A549 (cell line): ENCODE data around the gene PHYKPL. TPM values are rescaled to one million over a fixed set of nuclear protein-coding genes. Genes with fewer than 3 reads are reported as not detected.

ENCODE experiments used
- ATAC-seq, 2 experiments: fragments of 200-7000 bp in 1 of 2; fragments of >200 bp in 1 of 2; cut with Nextera tagmentation in 1 of 2; cut with Tn5 transposase in 1 of 2; 3 replicates each; pipeline versions ENCODE4 v1.8.0 to v1.9.1; 2018 to 2020; ENCODE audit warnings: mild to moderate bottlenecking in 1 of 2, moderate library complexity in 1 of 2
- CTCF ChIA-PET: fragments of 300-600 bp; sonication (Branson Sonifier 250); formaldehyde crosslinking; extraction: SDS; loops from one replicate; lab custom pipeline; 2021; ENCODE audit warnings: antibody characterized with exemption, inconsistent platforms; lab: Yijun Ruan, JAX
- POLR2A ChIA-PET: fragments of 350-600 bp; formaldehyde crosslinking; extraction: SDS; loops from one replicate; lab custom pipeline; 2021; ENCODE audit warnings: antibody characterized with exemption, inconsistent platforms; lab: Yijun Ruan, JAX
- DNase-seq, 2 experiments: peaks; one replicate each; pipeline versions ENCODE4 v3.0.0 to v3.0.0-alpha.2; 2011 to 2016; ENCODE audit warnings: low read depth in 1 of 2, low spot score in 1 of 2
- FAIRE-seq: peaks from 2 replicates; lab custom pipeline; 2011; peaks lifted over from hg19 to GRCh38; lab: Jason Lieb, UNC
- H3K27ac ChIP-seq, 2 experiments: fragments of >200 bp; sonication (Bioruptor Twin); formaldehyde crosslinking; 3 replicates each; pipeline ENCODE4 v1.5.1; 2016 to 2017
- H3K4me1 ChIP-seq: fragments of >200 bp; sonication (Bioruptor Twin); formaldehyde crosslinking; 3 replicates; pipeline ENCODE4 v1.6.1; 2016
- H3K4me2 ChIP-seq: fragments of >200 bp; sonication (Bioruptor Twin); formaldehyde crosslinking; 3 replicates; pipeline ENCODE4 v1.6.1; 2016
- H3K4me3 ChIP-seq: fragments of >200 bp; sonication (Bioruptor Twin); formaldehyde crosslinking; 3 replicates; pipeline ENCODE4 v1.5.1; 2016
- H3K9me3 ChIP-seq: fragments of >200 bp; sonication (Bioruptor Twin); formaldehyde crosslinking; 3 replicates; pipeline ENCODE4 v1.6.1; 2016
- CEBPB ChIP-seq, 2 experiments: fragments of >200 bp in 1 of 2; sonication (Bioruptor Twin) in 1 of 2; formaldehyde crosslinking in 1 of 2; IDR thresholded peaks; 2 replicates each; pipeline ENCODE4 v1.6.1; 2012 to 2016
- EHMT2 ChIP-seq: fragments of 200-600 bp; sonication (generic); IDR thresholded peaks from 2 replicates; pipeline ENCODE4 v1.6.1; 2016; ENCODE audit warnings: antibody characterized with exemption, low read depth, mild to moderate bottlenecking, moderate library complexity
- EP300 ChIP-seq, 2 experiments: fragments of >200 bp; sonication (Bioruptor Twin); formaldehyde crosslinking; IDR thresholded peaks; 2 replicates in 1 of 2; 3 replicates in 1 of 2; pipeline ENCODE4 v1.6.1; 2016 to 2017
- ESRRA ChIP-seq: fragments of 150-350 bp; IDR thresholded peaks from 2 replicates; pipeline ENCODE4 v1.6.1; 2014; ENCODE audit warnings: mild to moderate bottlenecking, low read length, borderline replicate concordance
- FOXS1 ChIP-seq: fragments of 250-450 bp; sonication (Bioruptor Pico); IDR thresholded peaks from 2 replicates; pipeline ENCODE4 v1.5.0; 2020; ENCODE audit warnings: mild to moderate bottlenecking, moderate library complexity
- GATA3 ChIP-seq: IDR thresholded peaks from 2 replicates; pipeline ENCODE4 v1.6.1; 2012; ENCODE audit warnings: borderline replicate concordance
- HDAC2 ChIP-seq: fragments of 200-600 bp; sonication (generic); IDR thresholded peaks from 2 replicates; pipeline ENCODE4 v1.6.1; 2016
- HOXB13 ChIP-seq: fragments of 250-450 bp; sonication (Bioruptor Pico); IDR thresholded peaks from 2 replicates; pipeline ENCODE4 v1.5.0; 2020; ENCODE audit warnings: low read depth, mild to moderate bottlenecking, moderate library complexity
- HOXB5 ChIP-seq: fragments of 250-450 bp; sonication (Bioruptor Pico); IDR thresholded peaks from 2 replicates; pipeline ENCODE4 v1.5.0; 2020; ENCODE audit warnings: mild to moderate bottlenecking, moderate library complexity
- JUN ChIP-seq, 2 experiments: fragments of >200 bp; sonication (Bioruptor Twin); formaldehyde crosslinking; IDR thresholded peaks; 2 replicates in 1 of 2; 3 replicates in 1 of 2; pipeline ENCODE4 v1.6.1; 2016 to 2017
- PHF8 ChIP-seq: fragments of 200-600 bp; sonication (generic); IDR thresholded peaks from 2 replicates; pipeline ENCODE4 v1.6.1; 2016; ENCODE audit warnings: low read depth, mild to moderate bottlenecking, antibody characterized with exemption, moderate library complexity, borderline replicate concordance
- POLR2A ChIP-seq: IDR thresholded peaks from 2 replicates; pipeline ENCODE4 v1.6.1; 2012; ENCODE audit warnings: mild to moderate bottlenecking, low read length
- POLR2AphosphoS2 ChIP-seq: conservative IDR thresholded peaks from 2 replicates; pipeline ENCODE4 v1.6.1; 2012; ENCODE audit warnings: low read length, improper control_type of control experiment, inconsistent platforms
- RNF2 ChIP-seq: fragments of 200-600 bp; sonication (generic); IDR thresholded peaks from 2 replicates; pipeline ENCODE4 v1.6.1; 2016; ENCODE audit warnings: low read depth, mild to moderate bottlenecking, antibody characterized with exemption, moderate library complexity, borderline replicate concordance
- WGBS: methylation state at CpG from one replicate; pipeline ENCODE4 v1.1.6; 2017; ENCODE audit errors: missing lambda C conversion rate; 5-methylcytosine and 5-hydroxymethylcytosine counted together
- polyA plus RNA-seq, 4 experiments: library from polyadenylated mRNA; depleted of rRNA in 3 of 4; stranded (reverse); fragments of >200 nt; fragmentation: RNase III in 1 of 4; extraction: RNeasy Plus Mini Kit Qiagen cat#74134 plus additional on column Dnase treatment in 1 of 4; gene quantifications; 2 replicates in 3 of 4; 3 replicates in 1 of 4; pipeline ENCODE4 v1.2.3, GENCODE V29; 2011 to 2017
- TF ChIP-seq, protein P1 (sequence below): fragments of 250-450 bp; sonication (Bioruptor Pico); IDR thresholded peaks from 2 replicates; pipeline ENCODE4 v1.5.0; 2021; ENCODE audit warnings: mild to moderate bottlenecking, moderate library complexity, borderline replicate concordance
- TF ChIP-seq, protein P2 (sequence below): fragments of >200 bp; sonication (Bioruptor Twin); formaldehyde crosslinking; IDR thresholded peaks from 3 replicates; pipeline ENCODE4 v1.5.1; 2016
- TF ChIP-seq, protein P3 (sequence below): fragments of 450-650 bp; IDR thresholded peaks from 2 replicates; pipeline ENCODE4 v1.6.1; 2014; ENCODE audit warnings: antibody characterized with exemption
- TF ChIP-seq, protein P4 (sequence below): fragments of 150-350 bp; IDR thresholded peaks from 2 replicates; pipeline ENCODE4 v1.6.1; 2014; ENCODE audit warnings: low read depth, mild to moderate bottlenecking, low read length

PHYKPL gene
- polyA plus RNA-seq, 2 of the 4 experiments (the other 2 are of a cell fraction), result 13.0 to 21.9 TPM

DNA sequence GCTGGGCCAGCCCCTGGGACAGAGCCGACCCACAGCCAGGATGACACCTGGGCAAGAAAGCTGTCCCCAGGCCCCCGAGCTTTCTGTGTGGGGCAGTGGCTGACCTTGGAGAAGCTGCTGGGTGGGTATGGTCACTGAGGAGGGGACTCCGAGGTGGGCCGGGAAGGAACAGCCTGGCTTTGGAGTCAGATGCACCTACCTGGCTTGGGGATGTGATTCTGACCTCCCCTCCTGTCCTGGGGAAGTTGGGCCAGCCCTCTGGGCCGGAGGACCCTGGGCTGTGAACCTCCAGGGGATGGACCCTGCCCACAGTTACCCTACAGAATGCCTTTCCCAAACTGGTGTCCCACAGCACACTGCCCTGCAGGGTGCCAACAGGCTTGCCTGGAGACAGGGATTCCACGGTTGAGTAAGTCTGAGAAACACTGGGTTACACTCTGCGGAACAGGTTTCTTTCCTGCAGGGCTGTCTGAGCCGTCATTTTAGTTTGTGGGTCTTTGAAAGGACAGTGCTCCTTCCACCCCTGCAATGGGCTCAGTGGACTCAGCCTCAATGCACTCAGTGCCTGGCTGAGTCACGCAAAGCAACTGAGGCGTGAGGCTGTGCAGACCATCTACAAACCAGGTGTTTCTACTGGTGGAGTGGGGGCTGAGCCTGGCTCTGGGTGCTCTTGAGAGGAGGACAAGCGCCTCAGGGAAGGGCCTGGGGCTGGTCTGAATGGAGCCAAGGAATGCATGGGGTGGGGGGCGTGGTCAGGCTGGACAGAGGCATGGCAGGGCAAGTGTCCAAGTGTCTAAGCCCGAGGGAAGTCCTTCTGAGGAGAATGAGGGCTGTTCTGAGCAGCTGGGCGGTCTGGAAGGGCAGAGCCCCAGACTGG, 41.3 kb upstream of the PHYKPL start (continued):
- no peak for TF ChIP-seq CEBPB (IDR thresholded peaks at IDR 0.05)

DNA sequence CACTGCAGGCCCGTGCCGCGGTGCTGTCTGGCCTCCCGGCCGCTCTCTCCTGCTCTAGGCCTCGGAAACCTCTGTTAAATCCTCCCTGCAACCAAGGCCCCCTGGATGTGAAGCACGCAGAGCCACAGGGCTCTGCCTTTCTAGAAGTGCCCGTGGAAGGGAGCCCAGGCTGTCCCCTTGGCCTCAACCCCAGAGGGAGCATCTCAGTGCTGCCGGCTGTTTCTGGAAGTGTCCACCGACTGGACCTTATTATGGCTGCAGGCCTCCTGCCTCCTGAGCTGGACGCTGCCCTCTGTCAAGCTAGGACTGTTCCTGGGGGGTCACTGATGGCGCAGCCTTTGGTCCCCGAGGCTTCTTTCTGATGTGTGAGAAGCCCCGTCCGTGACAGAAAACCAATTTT, 40.4 kb upstream of the PHYKPL start:
- no peak for FAIRE-seq

DNA sequence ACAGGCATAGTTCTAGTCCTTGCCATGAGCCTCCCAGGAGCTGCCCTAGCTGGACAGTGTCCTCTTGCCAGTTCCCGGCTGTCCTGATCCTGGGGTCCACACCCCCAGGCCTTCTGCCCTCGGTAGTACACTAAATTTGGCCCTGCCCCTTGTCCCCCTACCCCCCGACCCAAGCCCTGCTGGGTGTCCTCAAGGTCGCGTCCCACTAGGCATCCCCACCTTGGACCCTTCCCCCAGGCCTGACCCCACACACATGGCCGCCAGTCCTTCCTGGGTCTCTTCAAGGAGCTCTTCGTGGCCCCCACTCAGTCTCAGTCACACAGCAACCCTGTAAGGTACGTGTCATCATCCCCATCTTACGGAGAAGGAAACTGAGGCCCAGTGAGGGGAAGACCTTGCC, 40.0 kb upstream of the PHYKPL start:
- WGBS, result 77% methylated on average over 7 of the region's 9 CpGs
- TF ChIP-seq POLR2A (no peak), EP300 (IDR thresholded peaks at IDR 0.05) (no peak)
- ChIA-PET CTCF (interaction anchor here (1.1 to 2.3 kb wide), 3 partner anchors 8 to 35 kb away, joined by 4 to 16 read pairs (median 4); no protein-coding TSS in a partner anchor), POLR2A (no interaction called here)
- Histone ChIP-seq H3K9me3 (peaks cover 15% of the 10 kb centered on the region; the same call in 2 of the 3 replicates), H3K4me1 (no peaks in the 10 kb centered on the region), H3K27ac (no peak overlapping the region), H3K4me2 (no peak overlapping the region), H3K4me3 (no peak overlapping the region)
- DNase-seq (no peak), FAIRE-seq (no peak), ATAC-seq (0 out of 6 replicates have a peak, but pooled peaks of 1 of the 2 experiments have one; percentile 15)

More for the DNA sequence above, 40.4 kb upstream of the PHYKPL start:
- DNase-seq, result no peak
- no peak for ATAC-seq
- no peak overlapping the region for H3K27ac ChIP-seq
- H3K4me3 ChIP-seq, result no peak overlapping the region
- no peak for TF ChIP-seq EHMT2
- TF ChIP-seq, protein P1, sequence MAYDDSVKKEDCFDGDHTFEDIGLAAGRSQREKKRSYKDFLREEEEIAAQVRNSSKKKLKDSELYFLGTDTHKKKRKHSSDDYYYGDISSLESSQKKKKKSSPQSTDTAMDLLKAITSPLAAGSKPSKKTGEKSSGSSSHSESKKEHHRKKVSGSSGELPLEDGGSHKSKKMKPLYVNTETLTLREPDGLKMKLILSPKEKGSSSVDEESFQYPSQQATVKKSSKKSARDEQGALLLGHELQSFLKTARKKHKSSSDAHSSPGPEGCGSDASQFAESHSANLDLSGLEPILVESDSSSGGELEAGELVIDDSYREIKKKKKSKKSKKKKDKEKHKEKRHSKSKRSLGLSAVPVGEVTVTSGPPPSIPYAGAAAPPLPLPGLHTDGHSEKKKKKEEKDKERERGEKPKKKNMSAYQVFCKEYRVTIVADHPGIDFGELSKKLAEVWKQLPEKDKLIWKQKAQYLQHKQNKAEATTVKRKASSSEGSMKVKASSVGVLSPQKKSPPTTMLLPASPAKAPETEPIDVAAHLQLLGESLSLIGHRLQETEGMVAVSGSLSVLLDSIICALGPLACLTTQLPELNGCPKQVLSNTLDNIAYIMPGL (CRISPR knock-in tag), result no peak
- ChIA-PET POLR2A (no interaction called here), CTCF (interaction anchor here (1.1 to 1.2 kb wide), 2 partner anchors 11 to 35 kb away, joined by 4 read pairs; no protein-coding TSS in a partner anchor)
- H3K4me1 ChIP-seq, result no peaks in the 10 kb centered on the region
- WGBS, result 65% methylated on average over 7 of the region's 15 CpGs
- no peak overlapping the region for H3K4me2 ChIP-seq
- H3K9me3 ChIP-seq, result peaks cover 15% of the 10 kb centered on the region; the same call in 2 of the 3 replicates

DNA sequence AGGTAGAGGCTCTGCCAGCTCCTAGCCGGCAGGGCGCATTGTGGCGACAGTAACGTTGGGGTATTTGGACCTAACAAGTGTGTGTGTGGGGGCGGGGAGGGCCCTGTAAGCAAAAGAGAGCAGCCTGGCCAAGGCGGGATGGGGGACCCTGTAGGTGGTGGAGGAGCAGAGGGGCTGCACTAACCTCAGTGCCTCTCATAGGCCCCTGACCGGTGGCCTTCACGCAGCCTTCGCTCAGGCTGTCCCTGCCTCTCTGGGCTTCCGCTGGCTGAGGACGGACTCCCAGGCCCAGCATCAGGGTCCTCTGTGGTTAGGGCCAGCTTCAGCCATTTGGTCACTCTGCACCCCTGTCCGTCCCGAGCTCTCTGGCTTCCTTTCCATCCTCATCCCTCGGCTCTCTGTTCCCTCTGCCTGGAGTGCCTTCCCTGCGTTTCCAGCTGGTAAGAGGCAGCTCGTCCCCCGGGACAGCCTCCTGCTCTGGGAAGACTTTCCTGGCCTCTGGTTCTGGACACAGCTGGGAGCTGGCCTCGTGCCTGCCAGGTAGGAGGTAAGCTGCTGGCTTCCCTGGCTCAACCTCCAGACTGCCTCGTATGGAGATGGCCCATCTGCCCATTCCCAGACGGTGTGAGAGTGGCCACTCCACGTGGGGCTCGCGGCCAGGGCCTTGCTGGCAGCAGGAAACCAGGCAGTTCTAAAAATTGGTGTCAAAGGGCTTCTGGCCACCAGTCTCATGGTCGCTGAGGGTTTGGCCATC, 39.3 kb upstream of the PHYKPL start:
- no peak for FAIRE-seq
- TF ChIP-seq RNF2 (no peak), ESRRA (no peak), HDAC2 (no peak), FOXS1 (CRISPR knock-in tag) (no peak), HOXB5 (no peak), GATA3 (no peak), JUN (IDR thresholded peaks at IDR 0.05) (no peak), HOXB13 (no peak), POLR2AphosphoS2 (no peak), PHF8 (no peak)
- TF ChIP-seq, protein P2, sequence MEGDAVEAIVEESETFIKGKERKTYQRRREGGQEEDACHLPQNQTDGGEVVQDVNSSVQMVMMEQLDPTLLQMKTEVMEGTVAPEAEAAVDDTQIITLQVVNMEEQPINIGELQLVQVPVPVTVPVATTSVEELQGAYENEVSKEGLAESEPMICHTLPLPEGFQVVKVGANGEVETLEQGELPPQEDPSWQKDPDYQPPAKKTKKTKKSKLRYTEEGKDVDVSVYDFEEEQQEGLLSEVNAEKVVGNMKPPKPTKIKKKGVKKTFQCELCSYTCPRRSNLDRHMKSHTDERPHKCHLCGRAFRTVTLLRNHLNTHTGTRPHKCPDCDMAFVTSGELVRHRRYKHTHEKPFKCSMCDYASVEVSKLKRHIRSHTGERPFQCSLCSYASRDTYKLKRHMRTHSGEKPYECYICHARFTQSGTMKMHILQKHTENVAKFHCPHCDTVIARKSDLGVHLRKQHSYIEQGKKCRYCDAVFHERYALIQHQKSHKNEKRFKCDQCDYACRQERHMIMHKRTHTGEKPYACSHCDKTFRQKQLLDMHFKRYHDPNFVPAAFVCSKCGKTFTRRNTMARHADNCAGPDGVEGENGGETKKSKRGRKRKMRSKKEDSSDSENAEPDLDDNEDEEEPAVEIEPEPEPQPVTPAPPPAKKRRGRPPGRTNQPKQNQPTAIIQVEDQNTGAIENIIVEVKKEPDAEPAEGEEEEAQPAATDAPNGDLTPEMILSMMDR, result no peak
- TF ChIP-seq, protein P3, sequence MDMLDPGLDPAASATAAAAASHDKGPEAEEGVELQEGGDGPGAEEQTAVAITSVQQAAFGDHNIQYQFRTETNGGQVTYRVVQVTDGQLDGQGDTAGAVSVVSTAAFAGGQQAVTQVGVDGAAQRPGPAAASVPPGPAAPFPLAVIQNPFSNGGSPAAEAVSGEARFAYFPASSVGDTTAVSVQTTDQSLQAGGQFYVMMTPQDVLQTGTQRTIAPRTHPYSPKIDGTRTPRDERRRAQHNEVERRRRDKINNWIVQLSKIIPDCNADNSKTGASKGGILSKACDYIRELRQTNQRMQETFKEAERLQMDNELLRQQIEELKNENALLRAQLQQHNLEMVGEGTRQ, result no peak
- TF ChIP-seq, protein P4, sequence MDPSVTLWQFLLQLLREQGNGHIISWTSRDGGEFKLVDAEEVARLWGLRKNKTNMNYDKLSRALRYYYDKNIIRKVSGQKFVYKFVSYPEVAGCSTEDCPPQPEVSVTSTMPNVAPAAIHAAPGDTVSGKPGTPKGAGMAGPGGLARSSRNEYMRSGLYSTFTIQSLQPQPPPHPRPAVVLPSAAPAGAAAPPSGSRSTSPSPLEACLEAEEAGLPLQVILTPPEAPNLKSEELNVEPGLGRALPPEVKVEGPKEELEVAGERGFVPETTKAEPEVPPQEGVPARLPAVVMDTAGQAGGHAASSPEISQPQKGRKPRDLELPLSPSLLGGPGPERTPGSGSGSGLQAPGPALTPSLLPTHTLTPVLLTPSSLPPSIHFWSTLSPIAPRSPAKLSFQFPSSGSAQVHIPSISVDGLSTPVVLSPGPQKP, result no peak
- TF ChIP-seq, all 56 proteins: peak for 0
- Histone ChIP-seq H3K27ac (no peak overlapping the region), H3K9me3 (peaks cover 15% of the 10 kb centered on the region; the same call in 2 of the 3 replicates), H3K4me3 (no peak overlapping the region), H3K4me1 (no peaks in the 10 kb centered on the region), H3K4me2 (no peak overlapping the region)
- ATAC-seq (no peak; a peak in 3 of 6 replicates), DNase-seq (no peak)
- CTCF ChIA-PET, result interaction anchor here (2.3 kb wide), 1 partner anchor 8 kb away, joined by 16 read pairs; no protein-coding TSS in a partner anchor
- 48% methylated on average over 20 of the region's 24 CpGs for WGBS
- POLR2A ChIA-PET, result no interaction called here
